GM23248 (cell line): ENCODE measurements around the gene GOLGA3. TPM values are rescaled to one million over a fixed set of nuclear protein-coding genes. Genes with fewer than 3 reads are reported as not detected.

ENCODE experiments used
- DNase-seq: peaks from one replicate; pipeline ENCODE4 v3.0.0-alpha.2; 2015
- H2AFZ ChIP-seq: fragments of 200-600 bp; sonication (generic); 2 replicates; pipeline ENCODE4 v1.6.1; 2016; ENCODE audit warnings: antibody characterized with exemption
- H3F3A ChIP-seq: fragments of 200-600 bp; sonication (generic); 2 replicates; pipeline ENCODE4 v1.6.1; 2016; ENCODE audit warnings: mild to moderate bottlenecking, antibody characterized with exemption, mixed run types; ENCODE audit not compliant: insufficient read depth
- H3K27ac ChIP-seq: fragments of 200-600 bp; sonication (generic); 2 replicates; pipeline ENCODE4 v1.5.1; 2016; ENCODE audit warnings: mild to moderate bottlenecking
- H3K27me3 ChIP-seq: fragments of 200-600 bp; sonication (generic); replicated peaks from 2 replicates; pipeline ENCODE4 v1.6.1; 2016; ENCODE audit warnings: mild to moderate bottlenecking; ENCODE audit not compliant: insufficient read depth
- H3K36me3 ChIP-seq: fragments of 200-600 bp; sonication (generic); 2 replicates; pipeline ENCODE4 v1.6.1; 2016; ENCODE audit warnings: low read depth, mild to moderate bottlenecking
- H3K4me1 ChIP-seq: fragments of 200-600 bp; sonication (generic); 2 replicates; pipeline ENCODE4 v1.6.1; 2016; ENCODE audit warnings: mild to moderate bottlenecking; ENCODE audit not compliant: insufficient read depth
- H3K4me2 ChIP-seq: fragments of 200-600 bp; sonication (generic); one replicate; pipeline ENCODE4 v1.6.1; 2016; ENCODE audit warnings: mild to moderate bottlenecking; ENCODE audit not compliant: unreplicated experiment
- H3K4me3 ChIP-seq: fragments of 200-600 bp; sonication (generic); 2 replicates; pipeline ENCODE4 v1.5.1; 2016; ENCODE audit warnings: mild to moderate bottlenecking
- H3K79me2 ChIP-seq: fragments of 200-600 bp; sonication (generic); 2 replicates; pipeline ENCODE4 v1.6.1; 2016; ENCODE audit warnings: mild to moderate bottlenecking; ENCODE audit not compliant: insufficient read depth
- H3K9ac ChIP-seq: fragments of 200-600 bp; sonication (generic); 2 replicates; pipeline ENCODE4 v1.6.1; 2016; ENCODE audit warnings: mild to moderate bottlenecking
- H3K9me2 ChIP-seq: fragments of 200-600 bp; sonication (generic); 2 replicates; pipeline ENCODE4 v1.6.1; 2016; ENCODE audit warnings: mixed run types, mild to moderate bottlenecking, moderate library complexity; ENCODE audit not compliant: insufficient read depth
- H3K9me3 ChIP-seq: fragments of 200-600 bp; sonication (generic); one replicate; pipeline ENCODE4 v1.6.1; 2017; ENCODE audit warnings: low read depth
- H4K20me1 ChIP-seq: fragments of 200-600 bp; sonication (generic); 2 replicates; pipeline ENCODE4 v1.6.0; 2016; ENCODE audit not compliant: insufficient read depth
- EZH2 ChIP-seq: fragments of 200-600 bp; sonication (generic); IDR thresholded peaks from 2 replicates; pipeline ENCODE4 v1.6.1; 2018; ENCODE audit warnings: antibody characterized with exemption, mild to moderate bottlenecking; ENCODE audit not compliant: insufficient read depth, poor library complexity, severe bottlenecking
- EZH2phosphoT487 ChIP-seq: fragments of 200-600 bp; sonication (generic); IDR thresholded peaks from 2 replicates; pipeline ENCODE4 v1.6.1; 2018; ENCODE audit warnings: antibody characterized with exemption, moderate library complexity, mild to moderate bottlenecking, low read depth; ENCODE audit not compliant: insufficient read depth
- WGBS, 2 experiments: methylation state at CpG; one replicate each; pipeline ENCODE4 v1.1.6; 2015 to 2017; ENCODE audit warnings: low lambda C conversion rate in 2 of 2, low coverage in 1 of 2; ENCODE audit errors: missing lambda C conversion rate in 2 of 2; 5-methylcytosine and 5-hydroxymethylcytosine counted together
- in situ Hi-C: fragments of 300-500 bp; cut with MboI; formaldehyde crosslinking; loops from 2 replicates; pipeline ENCODE4 v1.15.0; 2020
- polyA plus RNA-seq: library from polyadenylated mRNA; unstranded; fragments of >200 nt; fragmentation: Nextera tagmentation; extraction: Ambion mirVana; gene quantifications from 2 replicates; pipeline ENCODE4 v1.2.1, GENCODE V29; 2016
- total RNA-seq: library from RNA; depleted of rRNA; stranded (reverse); fragments of >200 nt; shearing (Covaris generic); gene quantifications from 2 replicates; pipeline ENCODE4 v1.2.3, GENCODE V29; 2014

GOLGA3 gene
- total and polyA plus RNA-seq, 2 experiments from 2014 or later = 38.1 to 118 TPM

GRCh38 chr12:132735496-132735895 lies 93.2 kb downstream of the GOLGA3 start:
- no peak overlapping the region for H3K4me2 ChIP-seq

DNA sequence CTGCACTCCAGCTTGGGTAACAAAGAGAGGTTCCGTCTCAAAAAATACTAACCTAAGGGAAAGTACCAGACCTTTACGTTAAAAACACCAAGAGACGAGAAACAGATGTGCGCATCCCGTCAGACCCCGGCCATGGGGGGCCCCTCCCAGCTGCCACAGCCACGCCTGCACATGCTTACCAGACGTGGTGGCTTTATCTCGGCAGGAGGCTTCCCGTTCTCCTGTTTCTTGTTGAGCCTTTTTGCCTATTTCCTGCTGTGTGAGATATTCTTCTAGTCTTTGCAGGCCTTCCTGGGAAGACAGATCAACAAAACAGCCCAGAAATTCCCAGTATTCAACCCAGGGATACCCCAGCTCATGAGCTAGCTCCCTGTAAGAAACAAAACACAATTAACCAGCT lies 94.5 kb downstream of the GOLGA3 start:
- H4K20me1 ChIP-seq = no peaks in the 10 kb centered on the region
- peaks cover 48% of the 10 kb centered on the region for H3K36me3 ChIP-seq
- H3K4me3 ChIP-seq = no peak overlapping the region
- H3F3A ChIP-seq = peaks cover 36% of the 10 kb centered on the region
- H3K9ac ChIP-seq = no peak overlapping the region
- 71 to 75% methylated on average over 10 of the region's 10 CpGs for WGBS, 2 experiments
- in situ Hi-C loops = no loop called here
- peaks cover 56% of the 10 kb centered on the region for H3K79me2 ChIP-seq
- no peaks in the 10 kb centered on the region for H3K4me1 ChIP-seq
- no peaks in the 10 kb centered on the region for H3K9me3 ChIP-seq
- H3K4me2 ChIP-seq = no peak overlapping the region
- no peaks in the 10 kb centered on the region for H3K9me2 ChIP-seq
- DNase-seq = no peak
- TF ChIP-seq EZH2phosphoT487 (no peak), EZH2 (no peak)
- H2AFZ ChIP-seq = no peak overlapping the region
- H3K27me3 ChIP-seq = no peaks in the 10 kb centered on the region
- H3K27ac ChIP-seq = no peak overlapping the region

More at GRCh38 chr12:132735496-132735895, 93.2 kb downstream of the GOLGA3 start:
- Histone ChIP-seq H3K27me3 (no peaks in the 10 kb centered on the region), H3K79me2 (peaks cover 69% of the 10 kb centered on the region), H3K4me1 (no peaks in the 10 kb centered on the region), H3K9me2 (no peaks in the 10 kb centered on the region), H3K27ac (no peak overlapping the region), H3K4me3 (no peak overlapping the region), H3K9ac (no peak overlapping the region), H3K9me3 (no peaks in the 10 kb centered on the region), H3F3A (peaks cover 27% of the 10 kb centered on the region), H4K20me1 (no peaks in the 10 kb centered on the region), H3K36me3 (peaks cover 61% of the 10 kb centered on the region), H2AFZ (no peak overlapping the region)
- in situ Hi-C loops = no loop called here
- DNase-seq = no peak
- WGBS, 2 experiments = 87 to 94% methylated on average over 19 to 20 of the region's 20 CpGs
- TF ChIP-seq EZH2 = no peak
- no peak for TF ChIP-seq EZH2phosphoT487

- 90 to 91% methylated on average over 17 of the region's 17 CpGs for WGBS, 2 experiments
- H3K79me2 ChIP-seq = peaks cover 49% of the 10 kb centered on the region
Observed at GRCh38 chr12:132731574-132731973, 97.1 kb downstream of the GOLGA3 start.

DNA sequence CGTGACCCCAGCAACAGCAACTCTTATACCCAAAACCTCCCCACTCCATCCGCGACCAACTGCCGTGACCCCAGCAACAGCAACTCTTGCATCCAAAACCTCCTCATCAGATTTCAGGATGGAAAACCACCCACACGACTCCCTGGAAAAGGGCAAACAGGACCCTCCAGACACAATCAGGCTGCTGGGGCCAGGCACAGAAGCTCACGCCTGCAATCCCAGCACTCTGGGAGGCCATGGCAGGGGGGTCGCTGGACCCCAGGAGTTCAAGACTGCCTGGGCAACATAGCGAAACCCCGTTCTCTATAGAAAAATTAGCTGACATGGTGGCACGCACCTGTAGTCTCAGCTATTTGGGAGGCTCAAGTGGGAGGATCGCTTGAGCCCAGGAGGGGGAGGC lies 98.3 kb downstream of the GOLGA3 start:
- TF ChIP-seq EZH2phosphoT487 = no peak
- no peak for TF ChIP-seq EZH2
- in situ Hi-C loops = no loop called here
- Histone ChIP-seq H2AFZ (no peak overlapping the region), H3K9ac (no peak overlapping the region), H3K79me2 (peaks cover 50% of the 10 kb centered on the region), H3K36me3 (peaks cover 59% of the 10 kb centered on the region), H4K20me1 (no peaks in the 10 kb centered on the region), H3K9me2 (no peaks in the 10 kb centered on the region), H3K27ac (no peak overlapping the region), H3K27me3 (no peaks in the 10 kb centered on the region), H3K9me3 (no peaks in the 10 kb centered on the region), H3F3A (peaks cover 49% of the 10 kb centered on the region), H3K4me1 (no peaks in the 10 kb centered on the region), H3K4me2 (no peak overlapping the region), H3K4me3 (no peak overlapping the region)
- DNase-seq = no peak
- WGBS, 2 experiments = 89 to 95% methylated on average over 7 to 9 of the region's 11 CpGs

More at GRCh38 chr12:132731574-132731973, 97.1 kb downstream of the GOLGA3 start:
- no peak for TF ChIP-seq EZH2phosphoT487
- H3K4me1 ChIP-seq = no peaks in the 10 kb centered on the region
- no peak overlapping the region for H3K4me2 ChIP-seq
- H4K20me1 ChIP-seq = no peaks in the 10 kb centered on the region
- no peaks in the 10 kb centered on the region for H3K9me3 ChIP-seq
- no peak overlapping the region for H3K9ac ChIP-seq
- no peak overlapping the region for H3K27ac ChIP-seq
- peaks cover 40% of the 10 kb centered on the region for H3F3A ChIP-seq
- H3K9me2 ChIP-seq = no peaks in the 10 kb centered on the region
- DNase-seq = no peak
- H3K4me3 ChIP-seq = no peak overlapping the region
- in situ Hi-C loops = no loop called here
- H3K36me3 ChIP-seq = peaks cover 55% of the 10 kb centered on the region
- no peak overlapping the region for H2AFZ ChIP-seq
- no peaks in the 10 kb centered on the region for H3K27me3 ChIP-seq
